B cell (primary cell): ENCODE results near the gene MUC22. TPM values are rescaled to one million over a fixed set of nuclear protein-coding genes. Genes with fewer than 3 reads are reported as not detected.

Source experiments
- ATAC-seq: fragments of 200-7000 bp; cut with Tn5 transposase; one replicate; pipeline ENCODE4 v1.10.0; 2021; ENCODE audit warnings: low read depth, mild to moderate bottlenecking, moderate number of reproducible peaks, moderate library complexity
- CTCF ChIA-PET: fragments of 350-600 bp; sonication (Branson Sonifier 250); formaldehyde crosslinking; loops from one replicate; lab custom pipeline; 2021; ENCODE audit warnings: antibody characterized with exemption, inconsistent platforms; lab: Charles Lee
- POLR2A ChIA-PET: fragments of 350-600 bp; sonication (Branson Sonifier 250); formaldehyde crosslinking; loops from one replicate; lab custom pipeline; 2021; ENCODE audit warnings: antibody characterized with exemption; lab: Charles Lee
- DNase-seq: peaks from one replicate; pipeline ENCODE4 v3.0.0; 2013
- H2AFZ ChIP-seq: 2 replicates; pipeline ENCODE4 v1.6.1; 2012; ENCODE audit warnings: mild to moderate bottlenecking, low read depth, low read length; ENCODE audit not compliant: insufficient read depth, poor library complexity, severe bottlenecking
- H3K27ac ChIP-seq, 2 donors: 1 replicate in 1 of 2; 2 replicates in 1 of 2; pipeline ENCODE4 v1.5.1; 2012 to 2013; ENCODE audit warnings: low read length in 2 of 2, mild to moderate bottlenecking in 2 of 2, moderate library complexity in 1 of 2
- H3K27me3 ChIP-seq, 4 experiments: fragments of 200-600 bp in 1 of 4; sonication (generic) in 1 of 4; replicated peaks in 1 of 4; 1 replicate in 2 of 4; 2 replicates in 2 of 4; pipeline versions ENCODE4 v1.6.1 to v1.7.0; 2013 to 2016; ENCODE audit warnings: low read length in 3 of 4, mild to moderate bottlenecking in 2 of 4, mixed read lengths in 1 of 4, moderate library complexity in 1 of 4; ENCODE audit not compliant: insufficient read depth in 4 of 4, control insufficient read depth in 3 of 4; ENCODE audit errors: control extremely low read depth in 1 of 4
- H3K36me3 ChIP-seq, 2 experiments: replicated peaks in 1 of 2; 1 replicate in 1 of 2; 2 replicates in 1 of 2; pipeline versions ENCODE4 v1.6.1 to v1.7.1; 2013; ENCODE audit warnings: low read length in 1 of 2; ENCODE audit not compliant: insufficient read depth in 2 of 2, control insufficient read depth in 1 of 2; ENCODE audit errors: control extremely low read depth in 1 of 2, extremely low read depth in 1 of 2
- H3K4me1 ChIP-seq, 2 donors: fragments of 200-600 bp in 1 of 2; sonication (generic) in 1 of 2; 1 replicate in 1 of 2; 2 replicates in 1 of 2; pipeline versions ENCODE4 v1.5.1 to v1.6.1; 2013 to 2017; ENCODE audit warnings: low read length in 2 of 2; ENCODE audit not compliant: control insufficient read depth in 2 of 2, insufficient read depth in 2 of 2
- H3K4me2 ChIP-seq: replicated peaks from 2 replicates; pipeline ENCODE3; 2012; ENCODE audit warnings: mild to moderate bottlenecking, low read depth, low read length; ENCODE audit not compliant: poor library complexity, severe bottlenecking
- H3K4me3 ChIP-seq, 5 experiments: fragments of 200-600 bp in 1 of 5; sonication (generic) in 1 of 5; 1 replicate in 3 of 5; 2 replicates in 2 of 5; pipeline versions ENCODE4 v1.5.1 to v1.7.0; 2011 to 2016; ENCODE audit warnings: low read length in 4 of 5, mild to moderate bottlenecking in 4 of 5, low read depth in 2 of 5, control low read depth in 1 of 5, moderate library complexity in 1 of 5; ENCODE audit not compliant: insufficient read depth in 1 of 5; ENCODE audit errors: control extremely low read depth in 1 of 5, extremely low read depth in 1 of 5
- H3K79me2 ChIP-seq: fragments of 200-600 bp; sonication (generic); one replicate; pipeline ENCODE4 v1.6.0; 2016; ENCODE audit warnings: low read length; ENCODE audit not compliant: control insufficient read depth, insufficient read depth
- H3K9ac ChIP-seq: fragments of 200-600 bp; sonication (generic); 2 replicates; pipeline ENCODE4 v1.6.1; 2017; ENCODE audit warnings: mild to moderate bottlenecking, low read length, moderate library complexity
- H3K9me3 ChIP-seq, 3 donors: one replicate each; pipeline versions ENCODE4 v1.6.1 to v1.7.1; 2013; ENCODE audit warnings: low read length in 2 of 3; ENCODE audit not compliant: control insufficient read depth in 2 of 3, insufficient read depth in 1 of 3; ENCODE audit errors: control extremely low read depth in 1 of 3
- H4K20me1 ChIP-seq: 2 replicates; pipeline ENCODE4 v1.6.0; 2012; ENCODE audit warnings: mild to moderate bottlenecking, low read length; ENCODE audit not compliant: insufficient read depth, control insufficient read depth, poor library complexity, severe bottlenecking
- H3K27ac Mint-ChIP-seq: one replicate; pipeline ENCODE4 v1.8.0; 2021; ENCODE audit warnings: mixed read lengths
- H3K27me3 Mint-ChIP-seq: one replicate; pipeline ENCODE4 v1.8.0; 2021; ENCODE audit warnings: mixed read lengths
- H3K4me1 Mint-ChIP-seq: one replicate; pipeline ENCODE4 v1.8.0; 2021; ENCODE audit warnings: mixed read lengths
- H3K4me3 Mint-ChIP-seq: one replicate; pipeline ENCODE4 v1.8.0; 2021; ENCODE audit warnings: mixed read lengths
- H3K9me3 Mint-ChIP-seq: one replicate; pipeline ENCODE4 v1.8.0; 2022; ENCODE audit warnings: mixed read lengths; ENCODE audit not compliant: insufficient read depth
- EZH2 ChIP-seq: IDR thresholded peaks from 2 replicates; pipeline ENCODE4 v1.6.1; 2012; ENCODE audit warnings: borderline replicate concordance, low read depth, mild to moderate bottlenecking, moderate library complexity, low read length; ENCODE audit not compliant: insufficient read depth, poor library complexity, severe bottlenecking
- WGBS: methylation state at CpG from one replicate; pipeline ENCODE4 v1.1.5; 2013; ENCODE audit warnings: missing lambda C conversion rate; ENCODE audit not compliant: insufficient coverage; 5-methylcytosine and 5-hydroxymethylcytosine counted together
- intact Hi-C: fragments of 100-400 bp; cut with micrococcal nuclease; formaldehyde crosslinking; loops from one replicate; pipeline ENCODE4 v1.10.0; 2022
- polyA plus RNA-seq: library from polyadenylated mRNA; depleted of rRNA; stranded (reverse); fragments of >200 nt; gene quantifications from 2 replicates; pipeline ENCODE4 v1.2.3, GENCODE V29; 2012
- total RNA-seq, 2 donors: library from RNA; stranded (reverse); fragments of 120-200 nt in 1 of 2; gene quantifications; 1 replicate in 1 of 2; 2 replicates in 1 of 2; pipeline versions ENCODE4 v1.2.3 to v1.2.4, GENCODE V29; 2013 to 2022
- TF ChIP-seq, protein P1 (sequence below): fragments of 200-600 bp; IDR thresholded peaks from one replicate; pipeline ENCODE4 v1.8.0; 2022; ENCODE audit warnings: antibody characterized with exemption, mild to moderate bottlenecking

Gene MUC22
- total and polyA plus RNA-seq, 2 donors (not counting 1 experiment from before 2014, with no cell fraction given), result not detected

DNA sequence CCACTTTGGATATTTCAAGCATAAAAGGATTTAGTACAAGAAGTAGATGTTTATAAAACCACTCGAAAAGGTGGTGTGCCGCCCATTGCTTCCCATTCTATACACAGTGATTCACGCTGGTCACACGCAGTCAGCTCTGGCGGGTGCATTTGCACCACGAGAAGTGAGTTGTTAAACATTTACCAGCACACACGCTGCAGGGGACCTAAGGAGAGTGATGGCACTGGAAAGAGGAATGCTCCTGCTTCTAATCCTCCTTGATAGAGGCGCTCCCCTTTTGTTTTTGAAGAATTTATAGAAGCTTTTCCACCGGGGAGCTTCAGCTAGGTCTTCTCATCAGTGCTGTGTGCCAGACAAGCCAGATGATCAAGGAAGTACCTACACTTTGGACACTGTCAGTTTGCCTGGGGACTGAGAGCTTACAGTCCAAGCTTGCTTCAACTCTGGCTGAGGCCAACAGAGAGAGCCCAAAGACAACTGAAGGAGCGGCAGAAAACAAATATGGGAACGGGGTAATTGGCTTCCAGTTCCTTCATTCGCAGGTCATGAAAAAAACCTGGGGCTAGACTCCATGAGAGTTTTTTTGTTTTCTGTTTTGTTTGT, 31.2 kb downstream of the MUC22 start:
- Histone ChIP-seq H3K36me3 (no peaks in the 10 kb centered on the region), H3K9me3 (no peaks in the 10 kb centered on the region), H3K27ac (no peak overlapping the region), H3K4me1 (peaks cover 12 to 13% of the 10 kb centered on the region in 2 donors), H3K4me2 (no peak overlapping the region), H3K9ac (no peak overlapping the region), H3K27me3 (peaks cover 0 to 8% (median 0%) of the 10 kb centered on the region in 4 experiments), H4K20me1 (no peaks in the 10 kb centered on the region), H3K4me3 (no peak overlapping the region), H2AFZ (no peak overlapping the region), H3K79me2 (no peaks in the 10 kb centered on the region)
- no peak for ATAC-seq
- ChIA-PET CTCF (interaction anchor here (0.6 to 2.0 kb wide), 4 partner anchors 46 to 413 kb away, joined by 3 to 7 read pairs (median 4); no protein-coding TSS in a partner anchor), POLR2A (interaction anchor here (0.6 kb wide), 1 partner anchor 44 kb away, joined by 4 read pairs; no protein-coding TSS in a partner anchor)
- intact Hi-C loops, result no loop called here
- TF ChIP-seq, protein P1, sequence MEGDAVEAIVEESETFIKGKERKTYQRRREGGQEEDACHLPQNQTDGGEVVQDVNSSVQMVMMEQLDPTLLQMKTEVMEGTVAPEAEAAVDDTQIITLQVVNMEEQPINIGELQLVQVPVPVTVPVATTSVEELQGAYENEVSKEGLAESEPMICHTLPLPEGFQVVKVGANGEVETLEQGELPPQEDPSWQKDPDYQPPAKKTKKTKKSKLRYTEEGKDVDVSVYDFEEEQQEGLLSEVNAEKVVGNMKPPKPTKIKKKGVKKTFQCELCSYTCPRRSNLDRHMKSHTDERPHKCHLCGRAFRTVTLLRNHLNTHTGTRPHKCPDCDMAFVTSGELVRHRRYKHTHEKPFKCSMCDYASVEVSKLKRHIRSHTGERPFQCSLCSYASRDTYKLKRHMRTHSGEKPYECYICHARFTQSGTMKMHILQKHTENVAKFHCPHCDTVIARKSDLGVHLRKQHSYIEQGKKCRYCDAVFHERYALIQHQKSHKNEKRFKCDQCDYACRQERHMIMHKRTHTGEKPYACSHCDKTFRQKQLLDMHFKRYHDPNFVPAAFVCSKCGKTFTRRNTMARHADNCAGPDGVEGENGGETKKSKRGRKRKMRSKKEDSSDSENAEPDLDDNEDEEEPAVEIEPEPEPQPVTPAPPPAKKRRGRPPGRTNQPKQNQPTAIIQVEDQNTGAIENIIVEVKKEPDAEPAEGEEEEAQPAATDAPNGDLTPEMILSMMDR, result no peak
- TF ChIP-seq EZH2, result no peak
- no peak for DNase-seq
- peaks cover 13% of the 10 kb centered on the region for H3K4me1 Mint-ChIP-seq
- no peak overlapping the region for H3K27ac Mint-ChIP-seq
- peaks cover 23% of the 10 kb centered on the region for H3K27me3 Mint-ChIP-seq
- no peak overlapping the region for H3K4me3 Mint-ChIP-seq
- 100% methylated on average over 4 of the region's 12 CpGs for WGBS
- H3K9me3 Mint-ChIP-seq, result no peaks in the 10 kb centered on the region

DNA sequence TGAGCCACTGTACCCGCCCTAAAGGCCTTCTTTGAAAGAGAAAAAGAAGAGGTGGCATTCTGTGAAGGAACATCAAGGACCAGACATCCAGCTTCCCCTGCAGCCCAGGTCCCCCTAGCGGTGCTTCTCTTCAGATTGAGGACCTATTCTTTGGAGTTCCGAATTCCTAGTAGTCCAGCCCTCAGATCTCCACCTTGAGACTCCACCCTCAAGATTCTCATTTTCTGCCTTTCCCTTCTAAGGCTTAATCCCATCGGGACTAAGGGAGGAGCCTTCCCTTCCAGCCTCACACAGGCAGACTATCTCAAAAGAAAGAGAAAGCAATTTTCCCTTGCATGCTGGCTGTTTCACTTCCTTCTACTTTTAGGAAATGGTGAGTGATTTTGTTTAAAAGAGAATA, 32.5 kb downstream of the MUC22 start:
- peak overlapping the region; percentile 81 for H3K4me3 Mint-ChIP-seq
- H3K27ac ChIP-seq, result peak overlapping the region; percentile 33 to 58
- no peaks in the 10 kb centered on the region for H3K36me3 ChIP-seq
- H2AFZ ChIP-seq, result peak overlapping the region; percentile 77
- peaks cover 0 to 4% (median 0%) of the 10 kb centered on the region in 4 experiments for H3K27me3 ChIP-seq
- no peaks in the 10 kb centered on the region for H3K79me2 ChIP-seq
- WGBS, result 34% methylated on average over 3 of the region's 4 CpGs
- H3K4me1 Mint-ChIP-seq, result peaks cover 13% of the 10 kb centered on the region
- peak overlapping the region; percentile 72 for H3K4me2 ChIP-seq
- peaks cover 20% of the 10 kb centered on the region for H3K27me3 Mint-ChIP-seq
- ChIA-PET POLR2A (no interaction called here), CTCF (interaction anchor here (0.8 to 2.0 kb wide), 8 partner anchors 9 to 451 kb away, joined by 3 to 7 read pairs (median 4); no protein-coding TSS in a partner anchor)
- peak overlapping the region in 4 of 5 experiments; percentile 31 to 55 (median 48) for H3K4me3 ChIP-seq
- no peak for TF ChIP-seq EZH2
- TF ChIP-seq, protein P1, result peak; percentile 39
- DNase-seq (peak; percentile 55), ATAC-seq (no peak)
- H3K9me3 ChIP-seq, result no peaks in the 10 kb centered on the region
- intact Hi-C loops, result no loop called here
- H3K4me1 ChIP-seq, result peaks cover 12 to 13% of the 10 kb centered on the region in 2 donors
- H3K9ac ChIP-seq, result peak overlapping the region; percentile 57
- H4K20me1 ChIP-seq, result no peaks in the 10 kb centered on the region
- peak overlapping the region; percentile 85 for H3K27ac Mint-ChIP-seq
- no peaks in the 10 kb centered on the region for H3K9me3 Mint-ChIP-seq
